Neural crest cell (in vitro differentiated cells): ENCODE results near the gene GGNBP2. TPM values are rescaled to one million over a fixed set of nuclear protein-coding genes. Genes with fewer than 3 reads are reported as not detected.

Experiments
- DNase-seq: peaks from one replicate; pipeline ENCODE4 v3.0.0; 2021; ENCODE audit warnings: low read depth, mixed read lengths, low spot score
- H3K27ac Mint-ChIP-seq: one replicate; pipeline ENCODE4 v1.8.0; 2021; ENCODE audit warnings: mild to moderate bottlenecking, mixed read lengths; ENCODE audit not compliant: unreplicated experiment
- H3K27me3 Mint-ChIP-seq: 2 replicates; pipeline ENCODE4 v1.8.0; 2021; ENCODE audit warnings: low read depth, mild to moderate bottlenecking, mixed read lengths
- H3K36me3 Mint-ChIP-seq: 2 replicates; pipeline ENCODE4 v1.8.0; 2021; ENCODE audit warnings: low read depth, mild to moderate bottlenecking, mixed read lengths
- H3K4me1 Mint-ChIP-seq: 2 replicates; pipeline ENCODE4 v1.8.0; 2021; ENCODE audit warnings: mixed read lengths
- H3K4me3 Mint-ChIP-seq: one replicate; pipeline ENCODE4 v1.8.0; 2021; ENCODE audit warnings: mild to moderate bottlenecking, mixed read lengths
- H3K9me3 Mint-ChIP-seq: 2 replicates; pipeline ENCODE4 v1.8.0; 2021; ENCODE audit warnings: mixed read lengths
- total RNA-seq: library from RNA; stranded (reverse); gene quantifications from 2 replicates; pipeline ENCODE4 v1.2.1, GENCODE V29; 2021
- TF ChIP-seq, protein P1 (sequence below): fragments of 200-600 bp; sonication (generic); conservative IDR thresholded peaks from 2 replicates; pipeline ENCODE4 v1.5.0; 2021; ENCODE audit warnings: antibody characterized with exemption, mild to moderate bottlenecking

Gene GGNBP2
- total RNA-seq, 1 donor from 2014 or later: 71.8 TPM

DNA sequence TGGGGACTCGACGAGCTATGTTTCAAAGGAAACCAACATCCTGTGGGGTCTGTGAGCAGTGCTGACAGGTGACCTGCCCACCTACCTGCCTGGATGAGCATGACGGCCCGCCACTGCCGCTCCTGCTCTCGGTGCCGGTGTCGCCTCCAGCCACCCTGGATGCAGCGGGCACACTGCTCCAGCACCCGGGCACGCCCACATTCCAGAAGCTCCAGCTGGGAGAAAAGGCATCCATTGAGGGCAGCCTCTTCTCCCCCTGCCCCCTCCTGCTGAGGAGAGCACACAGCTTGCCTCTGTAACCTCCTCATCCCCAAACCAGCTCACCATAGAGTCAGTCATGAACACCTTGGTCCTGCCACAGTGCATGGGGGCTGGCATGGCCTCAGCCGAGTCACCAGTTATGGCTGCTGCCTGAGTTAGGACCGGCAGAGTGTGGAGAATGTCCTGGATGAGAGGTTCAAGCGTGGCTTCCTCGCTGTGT, 43.9 kb upstream of the GGNBP2 start:
- Mint-ChIP-seq H3K27me3 (no peaks in the 10 kb centered on the region), H3K27ac (no peak overlapping the region), H3K4me3 (no peak overlapping the region), H3K36me3 (peaks cover 19% of the 10 kb centered on the region), H3K9me3 (no peaks in the 10 kb centered on the region), H3K4me1 (peaks cover 29% of the 10 kb centered on the region)
- TF ChIP-seq, protein P1, sequence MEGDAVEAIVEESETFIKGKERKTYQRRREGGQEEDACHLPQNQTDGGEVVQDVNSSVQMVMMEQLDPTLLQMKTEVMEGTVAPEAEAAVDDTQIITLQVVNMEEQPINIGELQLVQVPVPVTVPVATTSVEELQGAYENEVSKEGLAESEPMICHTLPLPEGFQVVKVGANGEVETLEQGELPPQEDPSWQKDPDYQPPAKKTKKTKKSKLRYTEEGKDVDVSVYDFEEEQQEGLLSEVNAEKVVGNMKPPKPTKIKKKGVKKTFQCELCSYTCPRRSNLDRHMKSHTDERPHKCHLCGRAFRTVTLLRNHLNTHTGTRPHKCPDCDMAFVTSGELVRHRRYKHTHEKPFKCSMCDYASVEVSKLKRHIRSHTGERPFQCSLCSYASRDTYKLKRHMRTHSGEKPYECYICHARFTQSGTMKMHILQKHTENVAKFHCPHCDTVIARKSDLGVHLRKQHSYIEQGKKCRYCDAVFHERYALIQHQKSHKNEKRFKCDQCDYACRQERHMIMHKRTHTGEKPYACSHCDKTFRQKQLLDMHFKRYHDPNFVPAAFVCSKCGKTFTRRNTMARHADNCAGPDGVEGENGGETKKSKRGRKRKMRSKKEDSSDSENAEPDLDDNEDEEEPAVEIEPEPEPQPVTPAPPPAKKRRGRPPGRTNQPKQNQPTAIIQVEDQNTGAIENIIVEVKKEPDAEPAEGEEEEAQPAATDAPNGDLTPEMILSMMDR: no peak
- no peak for DNase-seq

DNA sequence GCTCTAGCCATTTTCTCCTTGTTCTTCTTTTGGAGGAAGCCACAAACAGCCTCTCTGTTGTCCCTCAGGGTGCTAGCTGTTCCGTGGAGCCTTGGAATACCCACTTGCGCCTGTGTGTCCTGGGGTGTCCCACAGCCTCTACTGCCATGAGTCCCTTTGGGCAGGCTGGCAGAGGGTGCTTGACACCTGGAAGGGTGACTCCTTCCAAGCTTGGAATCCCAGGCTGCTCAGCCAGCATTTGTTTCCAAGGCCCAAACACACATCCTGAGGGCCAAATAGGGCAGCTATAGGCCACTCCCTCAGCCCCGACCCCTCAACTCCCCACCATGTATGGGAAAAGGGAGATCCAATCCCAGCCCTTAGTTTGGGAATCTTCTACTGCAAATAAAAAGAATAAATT, 43.4 kb upstream of the GGNBP2 start:
- Mint-ChIP-seq H3K4me3 (no peak overlapping the region), H3K4me1 (peaks cover 23% of the 10 kb centered on the region), H3K27me3 (no peaks in the 10 kb centered on the region), H3K36me3 (peaks cover 13% of the 10 kb centered on the region), H3K9me3 (no peaks in the 10 kb centered on the region), H3K27ac (no peak overlapping the region)
- DNase-seq: no peak
- TF ChIP-seq, protein P1: no peak

DNA sequence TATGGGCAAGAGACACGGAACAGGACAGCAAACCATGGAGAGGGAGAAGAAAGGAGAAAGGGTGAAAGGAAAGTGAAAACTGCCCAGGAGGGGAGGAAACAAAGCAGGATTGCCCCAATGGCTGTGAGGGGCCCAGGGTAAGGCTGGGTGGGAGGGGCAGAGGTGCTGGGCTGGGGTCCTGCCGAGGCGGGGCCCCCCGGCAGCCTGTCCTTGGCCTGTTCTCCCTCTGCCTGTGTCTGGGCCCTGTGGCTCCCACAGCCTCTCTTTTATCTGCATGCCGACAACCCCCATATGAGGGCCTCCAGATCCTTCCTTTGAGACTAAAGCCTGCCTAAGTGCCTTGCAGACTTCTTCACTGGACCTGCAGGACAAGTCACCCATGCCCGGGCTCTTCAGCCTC, 42.8 kb upstream of the GGNBP2 start:
- Mint-ChIP-seq H3K36me3 (peaks cover 13% of the 10 kb centered on the region), H3K4me3 (no peak overlapping the region), H3K27ac (peak overlapping the region; percentile 92), H3K27me3 (no peaks in the 10 kb centered on the region), H3K4me1 (peaks cover 18% of the 10 kb centered on the region), H3K9me3 (no peaks in the 10 kb centered on the region)
- no peak for DNase-seq
- TF ChIP-seq, protein P1: no peak

- H3K36me3 Mint-ChIP-seq: peaks cover 11% of the 10 kb centered on the region
- H3K4me1 Mint-ChIP-seq: peaks cover 16% of the 10 kb centered on the region
- no peak for DNase-seq
- peak overlapping the region; percentile 20 for H3K27ac Mint-ChIP-seq
- H3K27me3 Mint-ChIP-seq: no peaks in the 10 kb centered on the region
- no peak overlapping the region for H3K4me3 Mint-ChIP-seq
- H3K9me3 Mint-ChIP-seq: no peaks in the 10 kb centered on the region
- TF ChIP-seq, protein P1: no peak
Measured at GRCh38 chr17:36503456-36504155, 41.1 kb upstream of the GGNBP2 start.

DNA sequence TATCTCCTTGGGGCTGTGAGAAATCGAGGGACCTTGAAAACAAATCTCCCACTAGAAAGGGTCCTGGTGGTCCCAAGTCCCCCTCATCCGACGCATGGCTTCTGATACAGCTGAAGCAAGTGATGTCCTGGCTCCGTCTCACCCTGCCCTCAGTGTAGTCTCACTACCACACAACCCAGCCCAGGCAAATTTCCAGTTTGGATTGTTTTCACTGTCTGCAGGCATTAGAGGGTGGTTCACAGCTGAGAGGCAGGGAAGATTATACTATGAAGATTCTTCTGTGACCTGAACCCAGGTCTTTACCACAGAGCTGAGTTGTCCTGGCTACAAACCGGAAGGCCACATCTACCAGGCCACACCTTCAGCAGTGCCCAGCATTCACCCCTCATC, 40.6 kb upstream of the GGNBP2 start:
- no peak overlapping the region for H3K4me3 Mint-ChIP-seq
- TF ChIP-seq, protein P1: no peak
- H3K9me3 Mint-ChIP-seq: no peaks in the 10 kb centered on the region
- H3K4me1 Mint-ChIP-seq: peaks cover 15% of the 10 kb centered on the region
- H3K36me3 Mint-ChIP-seq: peaks cover 11% of the 10 kb centered on the region
- no peaks in the 10 kb centered on the region for H3K27me3 Mint-ChIP-seq
- H3K27ac Mint-ChIP-seq: no peak overlapping the region
- no peak for DNase-seq
